Lower lobe of right lung (tissue), 2 donors: ENCODE data around the gene TMEM69. TPM values are rescaled to one million over a fixed set of nuclear protein-coding genes. Genes with fewer than 3 reads are reported as not detected.
"Not testable (repeated sequence)": the region's sequence is repeated elsewhere in the genome, so short reads cannot be mapped to it uniquely, and the experiment has no call there.

Source experiments
- ATAC-seq, 2 donors: fragments of 200-7000 bp; cut with Tn5 transposase; one replicate each; pipeline ENCODE4 v1.9.1; 2020 to 2022; ENCODE audit warnings: mild to moderate bottlenecking in 2 of 2, moderate library complexity in 2 of 2
- DNase-seq: peaks from one replicate; pipeline ENCODE4 v3.0.0-alpha.2; 2020
- H3K27ac ChIP-seq: fragments of 200-600 bp; one replicate; pipeline ENCODE4 v1.8.0; 2022
- H3K27me3 ChIP-seq: fragments of 200-600 bp; one replicate; pipeline ENCODE4 v1.8.0; 2022; ENCODE audit warnings: low read depth
- H3K36me3 ChIP-seq: fragments of 200-600 bp; one replicate; pipeline ENCODE4 v1.8.0; 2022; ENCODE audit warnings: mild to moderate bottlenecking
- H3K4me1 ChIP-seq: fragments of 200-600 bp; one replicate; pipeline ENCODE4 v1.8.0; 2022
- H3K4me3 ChIP-seq: fragments of 200-600 bp; one replicate; pipeline ENCODE4 v1.8.0; 2022; ENCODE audit warnings: mild to moderate bottlenecking
- H3K9me3 ChIP-seq: fragments of 200-600 bp; one replicate; pipeline ENCODE4 v1.8.0; 2022
- intact Hi-C: fragments of 100-400 bp; cut with DNase I; formaldehyde crosslinking; loops from one replicate; pipeline ENCODE4 v1.11.0; 2022
- total RNA-seq: library from RNA; stranded (reverse); fragmentation: NEBNext Ultra II Directional; extraction: Animal tissue kit (Norgen Biotek cat#: 25700); gene quantifications from one replicate; pipeline ENCODE4 v1.2.1, GENCODE V29; 2021
- TF ChIP-seq, protein P1 (sequence below): fragments of 200-600 bp; IDR thresholded peaks from one replicate; pipeline ENCODE4 v1.8.0; 2022; ENCODE audit warnings: antibody characterized with exemption, mild to moderate bottlenecking
- donor health status: DM: no; HTN: yes; CAD: no; lungs with severe emphysema.

Gene TMEM69
- total RNA-seq, 1 donor from 2014 or later: 16.8 TPM

- intact Hi-C loops: no loop called here
- Histone ChIP-seq H3K36me3 (peaks cover 6% of the 10 kb centered on the region), H3K27ac (peak within 1 kb of the TSS; percentile 96), H3K9me3 (no peaks in the 10 kb centered on the region), H3K4me1 (peaks cover 46% of the 10 kb centered on the region), H3K4me3 (peak within 1 kb of the TSS; percentile 91), H3K27me3 (no peaks in the 10 kb centered on the region)
- ATAC-seq (peak; percentile 94 to 96), DNase-seq (peak; percentile 98)
- TF ChIP-seq, protein P1, sequence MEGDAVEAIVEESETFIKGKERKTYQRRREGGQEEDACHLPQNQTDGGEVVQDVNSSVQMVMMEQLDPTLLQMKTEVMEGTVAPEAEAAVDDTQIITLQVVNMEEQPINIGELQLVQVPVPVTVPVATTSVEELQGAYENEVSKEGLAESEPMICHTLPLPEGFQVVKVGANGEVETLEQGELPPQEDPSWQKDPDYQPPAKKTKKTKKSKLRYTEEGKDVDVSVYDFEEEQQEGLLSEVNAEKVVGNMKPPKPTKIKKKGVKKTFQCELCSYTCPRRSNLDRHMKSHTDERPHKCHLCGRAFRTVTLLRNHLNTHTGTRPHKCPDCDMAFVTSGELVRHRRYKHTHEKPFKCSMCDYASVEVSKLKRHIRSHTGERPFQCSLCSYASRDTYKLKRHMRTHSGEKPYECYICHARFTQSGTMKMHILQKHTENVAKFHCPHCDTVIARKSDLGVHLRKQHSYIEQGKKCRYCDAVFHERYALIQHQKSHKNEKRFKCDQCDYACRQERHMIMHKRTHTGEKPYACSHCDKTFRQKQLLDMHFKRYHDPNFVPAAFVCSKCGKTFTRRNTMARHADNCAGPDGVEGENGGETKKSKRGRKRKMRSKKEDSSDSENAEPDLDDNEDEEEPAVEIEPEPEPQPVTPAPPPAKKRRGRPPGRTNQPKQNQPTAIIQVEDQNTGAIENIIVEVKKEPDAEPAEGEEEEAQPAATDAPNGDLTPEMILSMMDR: no peak
These were observed 1.5 kb upstream of the TMEM69 start, which contains the start of gene GPBP1L1 for GRCh38 chr1:45686288-45687013. Gene GPBP1L1, minus strand, starts transcription at chr1:45686533. Its CDS starts 27,446 bp downstream, at chr1:45659087.

DNA sequence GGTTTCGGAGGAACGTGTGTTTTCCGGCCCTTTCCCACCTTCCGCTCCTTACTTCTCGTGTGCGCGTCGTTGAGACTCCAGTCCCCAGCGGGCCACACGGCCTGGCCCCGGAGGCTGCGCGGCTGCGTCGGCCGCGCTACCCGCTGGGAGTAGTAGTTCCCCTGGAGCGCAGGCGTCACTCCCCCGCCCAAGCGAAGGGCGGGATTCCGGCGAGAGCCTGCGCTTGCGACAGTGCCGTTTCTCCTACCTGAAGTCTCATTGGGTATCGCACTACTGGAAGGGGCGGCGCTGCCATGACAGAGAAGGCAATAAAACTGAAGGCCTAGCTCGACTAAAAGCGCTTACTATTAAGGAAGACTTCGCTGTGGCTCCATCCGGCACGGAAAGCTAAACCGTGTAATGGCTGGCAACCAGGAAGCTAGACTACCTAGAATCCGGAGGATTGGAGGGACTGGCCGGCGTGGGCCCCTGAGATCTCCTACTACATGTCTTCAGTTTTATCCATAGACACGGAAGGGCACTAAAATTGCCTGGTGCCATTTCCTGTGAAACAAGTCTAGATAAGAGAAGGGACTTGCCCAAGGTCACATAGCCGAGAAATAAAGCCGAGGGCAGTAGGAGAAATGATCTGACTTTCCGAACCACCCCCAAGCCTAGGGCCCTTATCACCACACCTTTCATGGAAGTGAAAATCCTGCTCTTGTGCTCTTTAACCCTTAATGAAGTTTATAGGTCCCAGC lies 797 bp upstream of the TMEM69 start:
- peak; percentile 99 for DNase-seq
- Histone ChIP-seq H3K4me3 (peak overlapping the region; percentile 91), H3K27ac (peak overlapping the region; percentile 96), H3K9me3 (no peaks in the 10 kb centered on the region), H3K27me3 (no peaks in the 10 kb centered on the region), H3K4me1 (peaks cover 39% of the 10 kb centered on the region), H3K36me3 (peaks cover 9% of the 10 kb centered on the region)
- intact Hi-C loops: no loop called here
- TF ChIP-seq, protein P1: no peak
- peak; percentile 96 to 98 for ATAC-seq

GRCh38 chr1:45693811-45694210 lies 5.8 kb downstream of the TMEM69 start:
- ATAC-seq, DNase-seq, H3K4me1 ChIP-seq, intact Hi-C loops, H3K9me3 ChIP-seq, H3K27ac ChIP-seq, H3K27me3 ChIP-seq, H3K4me3 ChIP-seq: not testable (repeated sequence)
- peaks cover 63% of the 10 kb centered on the region for H3K36me3 ChIP-seq

DNA sequence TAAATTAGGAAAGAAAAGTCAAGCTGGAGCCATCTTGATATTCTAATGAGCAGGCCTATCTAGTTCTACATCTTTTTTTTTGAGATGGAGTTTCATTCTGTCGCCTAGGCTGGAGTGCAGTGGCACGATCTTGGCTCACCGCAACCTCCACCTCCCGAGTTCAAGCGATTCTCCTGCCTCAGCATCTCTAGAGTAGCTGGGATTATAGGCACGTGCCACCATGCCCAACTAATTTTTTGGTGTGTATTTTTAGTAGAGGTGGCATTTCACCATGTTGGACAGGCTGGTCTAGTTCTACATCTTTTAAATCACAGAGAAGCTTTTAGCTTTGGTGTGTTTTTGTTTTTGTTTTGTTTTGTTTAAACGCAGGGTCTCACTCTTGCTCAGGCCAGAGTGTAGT lies 6.8 kb downstream of the TMEM69 start:
- Histone ChIP-seq H3K27me3 (no peaks in the 10 kb centered on the region), H3K27ac (no peak overlapping the region), H3K4me1 (no peaks in the 10 kb centered on the region), H3K36me3 (peaks cover 71% of the 10 kb centered on the region), H3K9me3 (no peaks in the 10 kb centered on the region), H3K4me3 (no peak overlapping the region)
- ATAC-seq (no peak), DNase-seq (no peak)
- intact Hi-C loops: no loop called here
- TF ChIP-seq, protein P1: no peak

DNA sequence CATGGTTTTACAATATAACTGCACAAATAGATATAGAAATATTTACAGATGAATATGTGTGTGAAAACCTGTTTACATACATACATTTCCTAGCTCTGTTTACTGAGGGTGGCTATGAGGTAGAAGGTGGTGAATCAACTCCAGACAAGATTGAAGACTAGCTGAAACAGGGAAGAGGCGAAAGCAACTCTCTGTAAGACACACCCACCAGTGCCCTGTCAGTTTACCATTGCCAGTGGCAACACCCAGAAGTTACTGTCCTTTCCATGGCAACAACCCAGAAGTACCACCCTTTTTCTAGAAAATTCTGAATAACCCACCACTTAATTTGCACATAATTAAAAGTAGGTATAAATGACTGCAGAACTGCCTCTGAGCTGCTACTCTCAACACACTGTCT lies 16.7 kb downstream of the TMEM69 start:
- Histone ChIP-seq H3K4me3 (no peak overlapping the region), H3K36me3 (peaks cover 25% of the 10 kb centered on the region), H3K9me3 (no peaks in the 10 kb centered on the region), H3K27me3 (no peaks in the 10 kb centered on the region), H3K27ac (no peak overlapping the region), H3K4me1 (no peaks in the 10 kb centered on the region)
- DNase-seq: no peak
- intact Hi-C loops: no loop called here
- no peak for ATAC-seq
- TF ChIP-seq, protein P1: no peak

DNA sequence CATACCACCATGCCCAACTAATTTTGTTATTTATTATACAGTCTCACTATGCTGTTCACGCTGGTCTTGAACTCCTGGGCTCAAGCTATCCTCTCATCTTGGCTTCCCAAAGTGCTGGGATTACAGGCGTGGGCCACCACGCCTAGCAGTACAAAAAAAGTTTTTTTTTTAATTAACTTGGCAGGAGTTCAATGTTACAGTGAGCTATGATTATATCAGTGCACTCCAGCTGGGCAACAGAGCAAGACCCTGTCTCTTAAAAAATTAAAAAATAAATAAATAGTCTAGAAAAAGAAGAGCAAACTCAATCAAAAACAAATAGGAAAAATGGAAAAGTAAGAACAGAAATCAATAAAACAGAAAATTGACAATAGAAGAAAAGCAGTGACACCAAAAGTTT lies 25.7 kb downstream of the TMEM69 start:
- ATAC-seq (no peak), DNase-seq (no peak)
- TF ChIP-seq, protein P1: no peak
- Histone ChIP-seq H3K4me3 (no peak overlapping the region), H3K27ac (no peak overlapping the region), H3K9me3 (no peaks in the 10 kb centered on the region), H3K27me3 (no peaks in the 10 kb centered on the region), H3K4me1 (no peaks in the 10 kb centered on the region), H3K36me3 (peaks cover 60% of the 10 kb centered on the region)
- intact Hi-C loops: no loop called here
